GM23248 (cell line): Measurements from ENCODE around the gene ACLY. TPM values are rescaled to one million over a fixed set of nuclear protein-coding genes. Genes with fewer than 3 reads are reported as not detected.

Source experiments
- DNase-seq: peaks from one replicate; pipeline ENCODE4 v3.0.0-alpha.2; 2015
- H2AFZ ChIP-seq: fragments of 200-600 bp; sonication (generic); 2 replicates; pipeline ENCODE4 v1.6.1; 2016; ENCODE audit warnings: antibody characterized with exemption
- H3F3A ChIP-seq: fragments of 200-600 bp; sonication (generic); 2 replicates; pipeline ENCODE4 v1.6.1; 2016; ENCODE audit warnings: mild to moderate bottlenecking, antibody characterized with exemption, mixed run types; ENCODE audit not compliant: insufficient read depth
- H3K27ac ChIP-seq: fragments of 200-600 bp; sonication (generic); 2 replicates; pipeline ENCODE4 v1.5.1; 2016; ENCODE audit warnings: mild to moderate bottlenecking
- H3K27me3 ChIP-seq: fragments of 200-600 bp; sonication (generic); replicated peaks from 2 replicates; pipeline ENCODE4 v1.6.1; 2016; ENCODE audit warnings: mild to moderate bottlenecking; ENCODE audit not compliant: insufficient read depth
- H3K36me3 ChIP-seq: fragments of 200-600 bp; sonication (generic); 2 replicates; pipeline ENCODE4 v1.6.1; 2016; ENCODE audit warnings: low read depth, mild to moderate bottlenecking
- H3K4me1 ChIP-seq: fragments of 200-600 bp; sonication (generic); 2 replicates; pipeline ENCODE4 v1.6.1; 2016; ENCODE audit warnings: mild to moderate bottlenecking; ENCODE audit not compliant: insufficient read depth
- H3K4me2 ChIP-seq: fragments of 200-600 bp; sonication (generic); one replicate; pipeline ENCODE4 v1.6.1; 2016; ENCODE audit warnings: mild to moderate bottlenecking; ENCODE audit not compliant: unreplicated experiment
- H3K4me3 ChIP-seq: fragments of 200-600 bp; sonication (generic); 2 replicates; pipeline ENCODE4 v1.5.1; 2016; ENCODE audit warnings: mild to moderate bottlenecking
- H3K79me2 ChIP-seq: fragments of 200-600 bp; sonication (generic); 2 replicates; pipeline ENCODE4 v1.6.1; 2016; ENCODE audit warnings: mild to moderate bottlenecking; ENCODE audit not compliant: insufficient read depth
- H3K9ac ChIP-seq: fragments of 200-600 bp; sonication (generic); 2 replicates; pipeline ENCODE4 v1.6.1; 2016; ENCODE audit warnings: mild to moderate bottlenecking
- H3K9me2 ChIP-seq: fragments of 200-600 bp; sonication (generic); 2 replicates; pipeline ENCODE4 v1.6.1; 2016; ENCODE audit warnings: mixed run types, mild to moderate bottlenecking, moderate library complexity; ENCODE audit not compliant: insufficient read depth
- H3K9me3 ChIP-seq: fragments of 200-600 bp; sonication (generic); one replicate; pipeline ENCODE4 v1.6.1; 2017; ENCODE audit warnings: low read depth
- H4K20me1 ChIP-seq: fragments of 200-600 bp; sonication (generic); 2 replicates; pipeline ENCODE4 v1.6.0; 2016; ENCODE audit not compliant: insufficient read depth
- EZH2 ChIP-seq: fragments of 200-600 bp; sonication (generic); IDR thresholded peaks from 2 replicates; pipeline ENCODE4 v1.6.1; 2018; ENCODE audit warnings: antibody characterized with exemption, mild to moderate bottlenecking; ENCODE audit not compliant: insufficient read depth, poor library complexity, severe bottlenecking
- EZH2phosphoT487 ChIP-seq: fragments of 200-600 bp; sonication (generic); IDR thresholded peaks from 2 replicates; pipeline ENCODE4 v1.6.1; 2018; ENCODE audit warnings: antibody characterized with exemption, moderate library complexity, mild to moderate bottlenecking, low read depth; ENCODE audit not compliant: insufficient read depth
- WGBS, 2 experiments: methylation state at CpG; one replicate each; pipeline ENCODE4 v1.1.6; 2015 to 2017; ENCODE audit warnings: low lambda C conversion rate in 2 of 2, low coverage in 1 of 2; ENCODE audit errors: missing lambda C conversion rate in 2 of 2; 5-methylcytosine and 5-hydroxymethylcytosine counted together
- in situ Hi-C: fragments of 300-500 bp; cut with MboI; formaldehyde crosslinking; loops from 2 replicates; pipeline ENCODE4 v1.15.0; 2020
- polyA plus RNA-seq: library from polyadenylated mRNA; unstranded; fragments of >200 nt; fragmentation: Nextera tagmentation; extraction: Ambion mirVana; gene quantifications from 2 replicates; pipeline ENCODE4 v1.2.1, GENCODE V29; 2016
- total RNA-seq: library from RNA; depleted of rRNA; stranded (reverse); fragments of >200 nt; shearing (Covaris generic); gene quantifications from 2 replicates; pipeline ENCODE4 v1.2.3, GENCODE V29; 2014

ACLY gene
- total and polyA plus RNA-seq, 2 experiments from 2014 or later: 101 to 144 TPM

GRCh38 chr17:41930009-41930832 lies 11.5 kb upstream of the ACLY start, which contains the start of gene ODAD4:
TSS of gene ODAD4 (plus strand) at chr17:41930617. CDS start at chr17:41930724, 107 bp downstream.
- Histone ChIP-seq H3K79me2 (no peaks in the 10 kb centered on the region), H3K27me3 (no peaks in the 10 kb centered on the region), H3K9me3 (no peaks in the 10 kb centered on the region), H2AFZ (peak within 1 kb of the TSS; percentile 98), H3K4me3 (peak within 1 kb of the TSS; percentile 80), H3K36me3 (no peaks in the 10 kb centered on the region), H3K9ac (peak within 1 kb of the TSS; percentile 81), H4K20me1 (no peaks in the 10 kb centered on the region), H3K9me2 (no peaks in the 10 kb centered on the region), H3K4me1 (peaks cover 11% of the 10 kb centered on the region), H3K4me2 (peak within 1 kb of the TSS; percentile 93), H3K27ac (peak within 1 kb of the TSS; percentile 84), H3F3A (peaks cover 9% of the 10 kb centered on the region)
- TF ChIP-seq EZH2phosphoT487 (no peak), EZH2 (no peak)
- WGBS, 2 experiments: 3% methylated on average over 43 of the region's 43 CpGs
- peak; percentile 99 for DNase-seq
- in situ Hi-C loops: no loop called here

GRCh38 chr17:41928693-41929251 lies 10.0 kb upstream of the ACLY start:
- no peaks in the 10 kb centered on the region for H3K9me3 ChIP-seq
- WGBS, 2 experiments: 80 to 82% methylated on average over 6 of the region's 6 CpGs
- TF ChIP-seq EZH2phosphoT487 (no peak), EZH2 (no peak)
- peaks cover 9% of the 10 kb centered on the region for H3F3A ChIP-seq
- no peak overlapping the region for H3K4me2 ChIP-seq
- DNase-seq: no peak
- no peaks in the 10 kb centered on the region for H3K79me2 ChIP-seq
- no peak overlapping the region for H3K9ac ChIP-seq
- no peak overlapping the region for H3K27ac ChIP-seq
- H2AFZ ChIP-seq: peak overlapping the region; percentile 98; the same call in 1 of the 2 replicates
- H3K27me3 ChIP-seq: no peaks in the 10 kb centered on the region
- peaks cover 11% of the 10 kb centered on the region for H3K4me1 ChIP-seq
- in situ Hi-C loops: no loop called here
- H3K9me2 ChIP-seq: no peaks in the 10 kb centered on the region
- H3K4me3 ChIP-seq: no peak overlapping the region
- no peaks in the 10 kb centered on the region for H3K36me3 ChIP-seq
- no peaks in the 10 kb centered on the region for H4K20me1 ChIP-seq

GRCh38 chr17:41925991-41926590 lies 7.3 kb upstream of the ACLY start:
- Histone ChIP-seq H3K4me2 (no peak overlapping the region), H3K79me2 (no peaks in the 10 kb centered on the region), H3K27ac (no peak overlapping the region), H3K9ac (no peak overlapping the region), H3K9me3 (no peaks in the 10 kb centered on the region), H4K20me1 (no peaks in the 10 kb centered on the region), H2AFZ (no peak overlapping the region), H3K4me3 (no peak overlapping the region), H3K4me1 (peaks cover 11% of the 10 kb centered on the region), H3K9me2 (no peaks in the 10 kb centered on the region), H3K36me3 (no peaks in the 10 kb centered on the region), H3K27me3 (no peaks in the 10 kb centered on the region), H3F3A (peaks cover 9% of the 10 kb centered on the region)
- WGBS, 2 experiments: 90 to 92% methylated on average over 7 of the region's 7 CpGs
- no peak for DNase-seq
- TF ChIP-seq EZH2phosphoT487 (no peak), EZH2 (no peak)
- in situ Hi-C loops: no loop called here

- no peak for TF ChIP-seq EZH2
- TF ChIP-seq EZH2phosphoT487: no peak
- H3K27me3 ChIP-seq: no peaks in the 10 kb centered on the region
- H3K4me1 ChIP-seq: peaks cover 25% of the 10 kb centered on the region
- H3K9me2 ChIP-seq: no peaks in the 10 kb centered on the region
- no peak overlapping the region for H3K27ac ChIP-seq
- no peak overlapping the region for H3K4me2 ChIP-seq
- in situ Hi-C loops: no loop called here
- H3F3A ChIP-seq: peaks cover 11% of the 10 kb centered on the region
- H3K4me3 ChIP-seq: no peak overlapping the region
- DNase-seq: no peak
- H2AFZ ChIP-seq: no peak overlapping the region
- H3K9ac ChIP-seq: no peak overlapping the region
- peaks cover 32% of the 10 kb centered on the region for H3K79me2 ChIP-seq
- H3K36me3 ChIP-seq: no peaks in the 10 kb centered on the region
- no peaks in the 10 kb centered on the region for H3K9me3 ChIP-seq
- WGBS, 2 experiments: 90 to 96% methylated on average over 5 of the region's 5 CpGs
- H4K20me1 ChIP-seq: 0 out of 2 replicates have a peak, but pooled peaks cover 5% of the 10 kb centered on the region
These were observed 1.8 kb upstream of the ACLY start for GRCh38 chr17:41920580-41920955.
